Superior temporal gyrus (tissue), 1 donor: Measurements from ENCODE around the gene GRIN2A.

Source experiments
- DNase-seq: peaks from one replicate; pipeline ENCODE4 v3.0.0-alpha.2; 2016; ENCODE audit errors: extremely low spot score

GRIN2A gene

DNA sequence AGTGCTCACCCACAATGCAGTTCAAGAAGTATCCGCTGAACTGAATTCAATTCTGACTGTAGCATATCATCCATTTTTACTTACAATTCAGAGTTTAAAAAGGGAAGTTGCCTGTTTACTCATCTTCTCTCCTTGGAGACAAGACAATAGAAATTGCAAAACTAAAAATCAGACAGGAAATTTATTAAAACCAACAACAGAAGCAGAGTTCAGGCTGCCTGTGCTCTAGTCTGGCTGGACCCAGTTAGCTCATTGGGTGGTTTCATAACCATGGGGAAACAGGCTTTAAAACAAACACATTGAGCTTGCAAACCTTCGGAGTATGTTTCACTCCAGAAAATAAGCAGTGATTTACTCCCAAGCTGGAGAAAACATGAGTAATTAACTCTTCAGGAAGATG is 321.4 kb downstream of the GRIN2A start:
- DNase-seq = no peak

DNA sequence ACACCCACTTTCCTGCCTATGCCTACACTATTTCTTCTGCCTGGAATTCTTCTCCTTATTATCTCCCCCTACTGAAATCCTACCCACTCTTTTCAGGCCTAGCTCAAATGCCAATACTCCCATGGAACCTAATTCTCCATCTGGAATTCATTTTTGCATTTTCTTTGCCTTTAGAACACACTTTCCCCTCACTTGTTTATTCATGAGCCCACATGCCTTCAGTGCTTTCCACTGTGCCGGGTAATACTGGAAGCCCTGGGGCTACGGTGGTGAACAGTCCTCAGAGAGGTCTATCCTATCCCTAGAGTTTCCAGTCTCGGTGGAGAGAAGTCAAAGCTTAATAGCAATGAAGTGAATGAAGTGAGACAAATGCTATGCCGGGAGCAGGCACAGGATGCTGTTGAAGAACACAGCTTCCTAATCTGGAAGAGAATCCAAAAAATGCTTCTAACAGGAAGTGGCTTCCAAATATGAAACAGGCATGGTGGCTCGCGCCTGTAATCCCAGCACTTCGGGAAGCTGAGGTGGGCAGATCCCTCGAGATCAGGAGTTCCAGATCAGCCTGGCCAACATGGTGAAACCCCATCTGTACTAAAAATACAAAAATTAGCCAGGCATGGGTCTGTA is 322.4 kb downstream of the GRIN2A start:
- DNase-seq = no peak

DNA sequence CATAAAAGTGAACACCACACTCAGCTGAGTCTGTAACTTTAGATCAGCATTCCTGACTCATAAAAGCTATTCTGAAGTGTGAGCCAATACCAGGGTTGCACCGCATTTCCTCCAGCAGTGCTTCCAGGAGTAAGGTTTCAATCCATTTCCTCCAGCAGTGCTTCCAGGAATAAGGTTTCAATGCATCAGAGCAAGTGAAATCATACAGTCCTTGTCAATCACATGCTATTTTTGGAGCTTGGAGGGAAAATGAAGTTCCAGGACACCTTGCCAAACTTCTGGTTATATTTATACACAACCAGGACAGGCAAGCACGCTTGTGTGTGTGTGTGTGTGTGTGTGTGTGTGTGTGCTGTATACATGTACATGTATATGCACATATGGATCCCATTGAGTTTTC is 327.6 kb downstream of the GRIN2A start:
- no peak for DNase-seq

DNA sequence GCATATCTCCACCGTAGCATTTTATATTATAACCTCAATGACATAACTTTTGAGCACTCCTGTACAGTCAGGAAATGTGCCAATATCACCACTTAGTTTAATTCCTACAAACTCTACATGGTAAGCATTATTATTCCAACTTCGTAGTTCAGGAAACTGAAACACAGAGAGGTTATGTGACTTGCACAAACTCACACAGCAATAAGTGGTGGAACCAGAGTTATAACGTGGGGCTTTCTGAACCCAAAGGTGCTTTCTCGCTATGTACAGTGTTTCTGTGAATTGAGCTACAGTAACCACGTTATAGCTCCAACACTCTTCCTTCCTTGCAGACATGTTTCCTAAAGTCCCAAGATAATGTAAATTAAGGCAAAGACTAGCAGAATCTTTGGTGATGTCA is 330.2 kb downstream of the GRIN2A start:
- no peak for DNase-seq

DNA sequence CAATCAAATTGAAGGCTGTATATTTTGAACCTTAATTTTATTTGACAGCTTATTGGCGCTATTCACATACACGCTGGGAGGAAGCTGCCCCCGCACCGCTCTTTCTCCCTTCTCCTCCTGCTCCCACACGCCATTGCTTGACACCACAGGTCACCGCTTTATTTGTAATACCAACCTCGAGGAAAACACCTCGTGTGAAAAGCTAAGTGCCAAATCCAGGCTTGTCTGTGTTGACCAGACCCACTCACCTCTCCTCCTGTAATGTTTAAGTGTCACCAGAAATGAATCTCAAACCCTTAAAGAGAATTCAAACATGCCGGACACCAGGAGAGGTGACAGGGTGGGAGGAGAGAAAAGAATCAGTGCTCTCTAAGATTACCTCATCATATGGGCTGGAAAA is 331.4 kb downstream of the GRIN2A start:
- no peak for DNase-seq

DNA sequence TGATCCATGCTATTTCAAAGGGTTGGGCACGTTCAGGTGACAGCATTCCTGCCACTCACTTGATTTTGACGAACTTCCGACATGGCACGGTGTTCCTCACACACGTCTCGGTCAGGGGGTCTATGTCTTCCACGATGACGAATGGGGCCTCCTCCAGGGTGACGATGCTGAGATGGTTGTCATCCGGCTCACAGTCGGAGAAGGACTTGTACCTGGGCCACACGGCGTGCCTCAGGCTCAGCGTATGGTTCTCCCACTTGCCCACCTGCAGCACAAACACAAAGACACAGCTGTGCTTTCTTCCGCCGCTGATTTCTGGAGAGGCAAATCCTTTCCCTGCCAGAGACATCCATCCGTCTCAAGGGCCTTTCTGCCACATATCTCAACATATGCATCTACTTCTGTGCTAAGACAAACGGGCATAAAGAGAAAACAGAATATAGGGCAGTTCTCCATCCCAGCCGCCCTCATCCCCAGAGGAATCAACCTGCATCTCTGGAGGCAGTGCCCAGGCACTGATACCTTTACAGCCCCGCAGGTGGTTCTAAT is 332.5 kb downstream of the GRIN2A start:
- no peak for DNase-seq

DNA sequence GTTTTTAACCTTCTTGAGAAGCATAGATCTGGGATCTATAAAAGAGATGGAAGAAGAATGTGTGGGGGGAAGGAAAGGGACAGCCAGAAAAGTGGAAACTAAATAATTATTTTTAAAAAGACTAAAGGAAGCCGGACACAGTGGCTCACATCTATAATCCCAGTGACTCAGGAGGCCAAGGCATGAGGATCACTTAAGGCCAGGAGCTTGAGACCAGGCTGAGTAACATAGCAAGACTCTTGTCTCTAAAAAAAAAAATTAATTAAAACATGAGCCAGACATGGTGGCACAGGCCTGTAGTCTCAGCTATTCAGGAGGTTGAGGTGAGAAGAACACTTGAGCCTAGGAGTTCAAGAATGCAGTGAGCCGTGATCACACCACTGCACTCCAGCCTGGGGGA is 335.1 kb downstream of the GRIN2A start:
- no peak for DNase-seq

DNA sequence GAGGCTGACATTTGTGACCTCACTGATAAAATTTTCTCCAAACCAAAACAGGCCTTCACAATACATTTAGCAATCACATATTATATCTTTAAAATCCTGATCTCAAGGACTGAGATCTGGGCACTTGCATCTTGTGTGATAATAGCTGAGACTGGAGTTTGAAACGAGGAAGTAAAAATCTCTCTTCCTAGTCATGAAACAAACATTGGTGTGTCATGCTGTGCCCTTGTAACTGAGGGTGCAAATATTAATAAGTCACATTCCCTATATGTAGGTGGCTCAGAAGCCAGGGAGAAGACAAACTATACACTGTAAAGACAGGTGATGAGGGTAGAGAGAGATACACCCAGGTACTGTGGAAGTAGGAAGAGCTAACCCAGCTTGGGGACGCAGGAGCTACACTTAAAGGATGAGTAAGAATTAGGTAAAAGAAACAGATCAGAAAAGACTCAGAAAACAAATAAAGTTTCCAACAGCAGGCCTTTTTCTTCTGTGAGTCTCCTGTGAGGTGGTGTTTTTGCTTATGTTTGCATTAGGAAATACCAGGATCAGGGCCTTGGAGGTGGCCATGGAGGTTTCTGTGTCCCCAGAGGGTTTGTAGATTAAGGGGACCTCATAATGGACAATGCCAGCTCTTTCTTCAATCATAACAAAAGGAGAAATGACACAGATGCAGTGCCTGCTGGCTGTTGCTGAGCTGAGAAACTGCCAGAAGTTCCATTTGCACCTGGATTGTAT is 335.7 kb downstream of the GRIN2A start:
- DNase-seq = no peak

DNA sequence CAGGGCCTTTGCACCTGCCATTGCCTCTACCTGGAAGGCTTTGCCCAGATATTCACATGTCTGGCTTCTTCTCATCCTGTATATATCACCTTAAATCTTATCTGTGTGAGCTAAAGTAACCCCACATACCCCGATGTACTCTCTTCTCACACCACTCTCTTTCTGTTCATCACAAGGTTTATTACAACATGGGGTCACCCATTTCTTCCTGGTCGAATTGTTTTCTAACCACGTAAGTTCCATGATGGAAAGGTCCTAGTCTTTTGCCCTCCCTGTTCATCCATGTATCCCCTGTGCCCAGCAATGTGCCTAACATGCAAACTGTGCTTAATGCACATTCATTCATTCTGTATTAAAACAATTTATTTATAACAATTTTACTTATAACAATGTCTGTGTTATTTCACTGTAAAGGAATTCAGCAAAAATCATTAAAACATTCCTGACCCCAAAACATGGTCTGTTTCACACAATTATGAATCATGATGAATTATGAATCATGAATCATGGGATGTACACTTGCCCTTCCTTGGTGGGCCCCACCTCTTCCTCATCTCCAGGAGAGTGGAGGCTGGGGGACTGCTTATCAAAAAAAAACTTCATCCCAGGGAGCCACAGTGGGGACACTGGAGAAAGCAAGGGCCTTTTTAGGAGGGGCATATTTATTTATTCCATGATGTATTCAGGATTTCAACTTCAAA is 336.4 kb downstream of the GRIN2A start:
- no peak for DNase-seq

DNA sequence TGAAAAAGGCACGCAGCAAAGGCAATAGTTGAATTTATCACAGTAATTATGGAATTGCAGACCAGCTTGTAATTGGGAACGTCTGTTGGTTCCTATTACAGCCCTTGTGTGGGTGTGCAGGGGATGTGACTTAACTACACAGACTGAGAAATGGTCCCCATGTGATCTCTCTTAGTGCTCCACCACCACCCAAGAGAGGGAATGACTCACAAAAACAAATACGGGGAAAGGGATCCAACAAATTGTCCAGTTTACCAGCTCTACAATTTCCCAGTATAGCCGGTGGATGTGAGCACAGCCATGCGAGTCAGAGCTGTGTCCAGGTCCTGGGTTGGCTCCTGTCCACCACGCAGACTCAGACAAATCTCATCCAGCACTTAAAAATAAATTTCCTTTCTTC is 337.9 kb downstream of the GRIN2A start:
- DNase-seq = no peak

DNA sequence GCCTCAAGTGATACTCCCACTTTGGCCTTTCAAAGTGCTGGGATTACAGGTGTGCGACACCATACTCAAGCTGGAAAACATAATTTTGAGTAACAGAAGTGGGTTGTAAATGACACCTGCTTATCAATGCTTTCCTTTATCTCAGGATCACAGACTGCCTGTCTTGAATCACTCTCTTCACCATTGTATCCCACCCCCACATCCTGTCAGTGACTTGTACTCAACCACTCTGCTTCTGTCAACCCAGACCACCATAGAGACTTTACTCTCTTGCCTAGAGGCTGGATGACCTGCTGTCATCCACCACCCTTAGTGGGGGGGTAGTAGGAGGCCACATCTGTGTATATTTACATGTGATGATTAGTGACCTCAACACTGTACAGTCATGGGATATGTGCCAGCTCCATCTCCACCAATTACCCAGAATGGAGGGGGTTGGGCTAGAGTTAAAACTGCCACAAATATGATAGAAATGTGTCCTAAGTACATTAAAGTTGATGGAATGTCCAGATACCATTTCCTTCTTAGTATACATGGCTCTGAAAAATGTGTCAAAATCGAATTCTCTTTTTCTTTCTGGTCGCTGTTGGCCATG is 338.7 kb downstream of the GRIN2A start:
- DNase-seq = no peak

DNA sequence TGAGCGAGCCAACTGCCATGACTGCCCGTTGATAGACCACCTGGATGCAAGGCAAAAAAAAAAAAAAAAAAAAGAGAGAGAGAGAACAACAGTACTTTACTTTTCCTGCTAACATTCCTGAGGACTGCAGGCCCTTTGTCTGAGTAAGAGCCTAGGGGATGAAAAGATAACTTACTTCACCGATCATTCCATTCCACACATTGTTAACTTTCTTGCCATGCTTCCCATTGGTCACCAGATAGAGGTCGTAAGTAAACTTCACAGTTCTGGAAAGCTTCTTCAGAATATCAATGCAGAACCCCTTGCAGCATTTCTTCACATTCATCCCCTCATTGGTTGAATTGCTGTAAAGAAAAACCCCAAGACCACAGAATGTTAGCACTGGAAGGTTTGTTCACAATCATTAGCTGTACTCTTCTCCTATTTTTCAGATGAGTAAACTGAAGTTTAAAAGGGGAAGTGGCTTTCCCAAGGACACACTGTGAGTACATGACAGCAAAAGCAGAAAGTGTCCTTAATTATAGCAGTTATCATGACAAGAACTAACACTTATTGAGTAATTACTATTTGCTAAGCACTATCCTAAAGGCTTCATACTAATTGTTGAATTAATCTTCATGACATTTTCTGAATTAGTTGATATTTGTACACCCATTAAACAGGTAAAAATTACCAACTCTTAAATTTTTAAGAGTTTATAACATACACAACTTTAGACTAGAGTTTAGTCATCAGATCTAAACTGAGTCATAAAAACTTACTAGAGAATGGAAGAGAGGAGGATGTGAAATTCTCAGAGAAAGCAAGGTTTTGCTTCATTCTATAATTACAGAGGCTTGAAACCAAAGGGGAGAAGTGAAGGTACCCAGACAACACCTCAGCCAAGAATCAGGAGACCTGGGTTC is 341.2 kb downstream of the GRIN2A start:
- no peak for DNase-seq

DNA sequence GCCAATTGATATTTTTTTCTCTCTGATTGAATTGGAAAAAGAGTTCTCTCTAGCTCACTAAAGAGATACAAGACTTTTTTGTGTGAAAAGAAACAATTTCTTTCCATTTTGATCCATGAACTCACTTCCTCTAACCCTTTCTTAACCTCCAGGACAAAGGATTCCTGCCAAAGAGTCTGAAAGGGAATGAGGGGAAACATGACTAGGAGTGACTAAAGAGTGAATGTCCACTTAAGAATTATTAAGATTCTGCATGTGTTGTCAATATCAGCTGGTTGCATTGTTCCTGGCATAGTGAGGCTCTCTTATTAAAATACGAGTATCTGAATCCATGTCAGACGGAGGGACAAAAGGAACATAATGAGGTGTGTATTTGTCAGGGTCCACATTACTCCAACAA is 344.7 kb downstream of the GRIN2A start:
- no peak for DNase-seq

DNA sequence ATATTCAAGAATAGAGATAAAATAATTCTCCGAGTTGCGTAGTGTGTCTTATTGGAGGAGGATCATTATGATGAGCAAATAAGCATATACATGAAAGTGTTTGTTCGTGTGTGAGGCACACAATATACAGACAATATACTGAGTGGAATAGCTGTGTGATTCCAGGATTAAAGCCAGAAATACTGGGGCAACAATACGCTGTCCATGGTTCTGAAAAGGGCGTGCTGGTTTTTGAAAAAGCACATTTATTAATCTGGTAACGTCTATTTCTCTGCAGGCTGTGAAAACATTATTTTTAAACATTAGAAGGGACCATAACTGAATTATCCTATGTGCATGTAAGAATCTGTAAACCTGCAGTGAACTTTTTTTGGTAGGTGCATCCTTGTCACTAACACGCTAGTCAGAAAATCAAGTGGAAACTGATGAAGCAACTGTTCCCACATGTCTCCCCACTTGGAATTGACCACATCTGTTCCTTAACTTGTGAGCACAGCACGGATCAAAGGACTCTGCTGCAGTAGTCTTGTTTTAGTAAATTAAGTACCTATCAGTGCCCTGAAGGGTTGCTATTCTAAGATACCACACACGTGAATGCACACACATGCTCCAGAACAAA is 346.0 kb downstream of the GRIN2A start:
- DNase-seq = no peak

DNA sequence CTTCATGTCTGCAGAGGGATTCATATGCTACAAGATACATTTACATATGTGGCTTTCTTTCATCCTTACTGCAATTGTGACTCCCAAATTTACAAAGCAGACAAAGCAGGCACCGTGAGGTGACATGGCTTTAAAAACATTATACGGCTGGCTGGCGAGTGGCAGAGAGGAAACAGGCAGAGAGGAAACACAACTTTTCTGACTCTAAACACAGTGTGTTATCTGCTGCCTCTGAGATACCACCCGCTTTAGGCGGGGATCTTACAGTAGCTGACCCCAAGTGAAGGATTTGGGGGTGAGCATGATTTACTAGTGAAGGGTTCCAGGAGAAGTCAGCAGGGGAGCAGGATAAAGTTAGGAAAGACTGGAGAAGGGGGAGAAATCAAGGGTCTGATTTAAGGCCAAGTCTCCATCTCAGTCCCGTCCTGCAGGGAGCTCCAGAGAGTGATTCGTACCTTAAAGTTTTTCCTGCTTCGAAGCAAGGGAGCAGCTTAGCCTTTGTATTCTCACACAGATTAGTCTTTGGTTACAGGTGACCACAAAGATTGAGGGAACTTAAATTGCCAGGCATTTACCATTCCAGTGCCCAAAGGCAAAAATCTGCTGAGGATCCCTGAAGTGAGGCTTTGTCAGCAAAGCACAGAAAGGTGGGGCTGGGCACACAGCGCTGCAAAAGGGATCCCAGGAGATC is 355.0 kb downstream of the GRIN2A start:
- no peak for DNase-seq

DNA sequence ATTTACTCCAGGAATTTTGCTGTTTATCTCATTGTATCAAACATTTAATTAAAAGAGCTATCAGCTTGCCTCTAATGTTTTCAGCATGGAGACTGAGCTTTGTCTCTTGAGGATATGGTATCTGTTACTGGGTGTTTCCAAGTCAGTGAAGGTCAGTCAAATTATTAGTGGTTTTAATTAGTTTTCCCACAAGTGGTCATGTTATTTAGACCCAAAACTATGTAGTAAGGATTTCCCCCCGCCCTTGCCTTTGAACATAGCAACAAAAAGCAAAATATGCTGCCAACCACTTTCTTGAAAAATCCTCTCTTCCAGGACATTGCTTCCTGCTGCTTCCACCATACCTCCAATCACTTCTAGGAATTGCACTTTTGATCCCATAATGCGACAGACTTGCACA is 355.6 kb downstream of the GRIN2A start:
- DNase-seq = no peak

DNA sequence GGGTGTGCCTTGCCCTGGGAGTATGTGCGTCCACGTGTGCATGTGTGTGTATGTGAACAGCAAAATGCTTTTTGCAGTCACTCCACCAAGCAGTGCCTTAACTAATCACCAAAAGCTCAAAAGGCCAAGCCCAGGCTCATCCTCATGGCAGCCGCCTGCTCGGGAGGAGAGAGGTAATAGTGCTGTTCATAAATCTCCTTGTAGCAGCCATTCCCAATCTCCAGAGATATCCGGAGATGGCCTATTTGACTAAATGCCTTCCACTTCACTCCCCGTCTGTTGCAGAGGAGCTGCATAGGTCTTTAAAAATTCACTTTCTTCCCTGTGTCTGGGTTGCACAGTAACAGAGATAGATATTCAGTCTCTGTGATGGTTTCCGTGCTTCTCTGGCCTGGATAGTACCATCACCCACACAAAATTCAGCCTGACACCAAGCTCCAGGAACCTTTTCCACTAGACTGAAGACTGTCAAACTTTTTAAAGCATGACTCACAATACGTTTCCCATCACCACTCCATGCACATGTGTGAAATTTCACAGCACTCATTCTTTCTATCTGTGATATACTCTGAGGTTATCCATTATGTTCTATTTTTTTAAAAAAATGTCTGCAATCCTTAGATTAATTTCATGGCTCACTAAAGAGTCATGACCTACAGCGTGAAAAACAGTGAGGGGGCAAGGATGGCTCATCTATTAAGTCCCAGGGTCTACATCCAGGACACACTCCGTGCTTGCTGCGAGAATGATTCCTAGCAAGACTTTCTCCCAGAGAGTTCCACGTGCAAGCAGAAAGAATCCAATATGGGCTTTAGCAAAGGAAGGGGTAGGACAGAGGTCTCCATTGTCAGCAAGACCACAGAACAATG is 357.8 kb downstream of the GRIN2A start:
- no peak for DNase-seq

DNA sequence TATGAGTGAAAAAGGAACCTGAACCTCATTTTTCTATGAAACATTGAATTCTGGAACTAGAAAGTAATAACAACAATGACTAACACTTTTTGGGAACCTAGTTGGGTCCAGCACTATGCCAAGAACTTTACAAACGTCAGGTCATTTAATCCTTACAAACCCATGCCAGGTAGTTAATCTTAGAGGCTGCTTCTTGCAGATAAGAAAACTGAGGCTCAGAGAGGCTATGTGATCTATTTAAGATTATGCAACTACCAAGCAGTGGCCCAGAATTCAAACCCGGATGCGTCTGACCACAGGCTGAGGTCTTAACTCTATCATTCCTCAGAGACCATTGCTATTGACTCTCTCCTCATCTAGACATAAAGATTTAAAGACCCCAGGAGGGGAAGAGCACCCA is 358.7 kb downstream of the GRIN2A start:
- no peak for DNase-seq

DNA sequence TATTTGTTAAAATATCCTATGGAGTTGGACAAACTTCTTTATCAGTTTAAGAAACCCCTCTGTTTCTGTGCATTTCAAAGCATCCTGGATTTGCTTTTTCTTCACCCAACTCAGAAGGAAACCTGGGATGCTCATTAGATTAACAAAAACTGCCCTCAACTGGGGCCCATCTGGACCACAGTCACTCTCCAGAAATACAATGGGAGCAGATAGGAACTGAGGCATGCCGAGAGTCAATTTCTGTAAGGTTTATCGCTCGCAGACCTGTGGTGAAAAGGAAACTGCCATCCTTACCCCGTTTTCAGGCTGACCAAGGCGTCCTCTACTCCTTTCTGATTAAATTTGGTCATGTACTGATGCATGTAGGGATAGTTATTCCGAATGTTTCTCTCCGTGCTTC is 360.3 kb downstream of the GRIN2A start:
- no peak for DNase-seq
